Gastrocnemius medialis (tissue), 4 donors: ENCODE measurements around the gene KRTAP20-4. TPM values are rescaled to one million over a fixed set of nuclear protein-coding genes. Genes with fewer than 3 reads are reported as not detected.

Source experiments
- total RNA-seq, 4 donors: library from RNA; depleted of rRNA; stranded (reverse); fragments of >200 nt; gene quantifications; one replicate each; pipeline versions ENCODE4 v1.1.0 to v1.2.3, GENCODE V29; 2016

Gene KRTAP20-4
- total RNA-seq, 4 donors from 2014 or later, result not detected

Other genes with a start within 250 kb of the KRTAP20-4 start
- not detected for gene KRTAP13-2, start 248.4 kb upstream of the KRTAP20-4 start, total RNA-seq
- not detected for gene KRTAP13-1, start 224.6 kb upstream of the KRTAP20-4 start, total RNA-seq
- not detected for gene KRTAP13-3, start 194.7 kb upstream of the KRTAP20-4 start, total RNA-seq
- not detected for gene KRTAP13-4, start 190.4 kb upstream of the KRTAP20-4 start, total RNA-seq
- not detected for gene KRTAP15-1, start 180.4 kb upstream of the KRTAP20-4 start, total RNA-seq
- gene KRTAP19-1, start 140.3 kb upstream of the KRTAP20-4 start, total RNA-seq, result not detected
- gene KRTAP19-2, start 133.2 kb upstream of the KRTAP20-4 start, total RNA-seq, result not detected
- gene KRTAP19-3, start 128.6 kb upstream of the KRTAP20-4 start, total RNA-seq, result 10 to 100 TPM in 1 of 4 donors, 1 to 10 TPM in 2, not detected in 1; 1.0 to 12.9 (median 5.0) TPM
- gene KRTAP19-4, start 123.5 kb upstream of the KRTAP20-4 start, total RNA-seq, result not detected
- not detected for gene KRTAP19-5, start 118.5 kb upstream of the KRTAP20-4 start, total RNA-seq
- gene KRTAP19-6, start 78.8 kb upstream of the KRTAP20-4 start, total RNA-seq, result not detected
- not detected for gene KRTAP19-7, start 59.3 kb upstream of the KRTAP20-4 start, total RNA-seq
- not detected for gene KRTAP22-2, start 30.2 kb upstream of the KRTAP20-4 start, total RNA-seq
- not detected for gene KRTAP6-3, start 28.2 kb upstream of the KRTAP20-4 start, total RNA-seq
- not detected for gene KRTAP6-2, start 21.7 kb upstream of the KRTAP20-4 start, total RNA-seq
- not detected for gene KRTAP22-1, start 19.5 kb upstream of the KRTAP20-4 start, total RNA-seq
- not detected for gene KRTAP6-1, start 6.7 kb upstream of the KRTAP20-4 start, total RNA-seq
- not detected for gene KRTAP20-1, start 4.2 kb upstream of the KRTAP20-4 start, total RNA-seq
- not detected for gene KRTAP20-2, start 14.6 kb downstream of the KRTAP20-4 start, total RNA-seq
- not detected for gene KRTAP20-3, start 22.2 kb downstream of the KRTAP20-4 start, total RNA-seq
- not detected for gene KRTAP21-3, start 98.2 kb downstream of the KRTAP20-4 start, total RNA-seq
- gene KRTAP21-2, start 126.6 kb downstream of the KRTAP20-4 start, total RNA-seq, result not detected
- not detected for gene KRTAP21-1, start 134.8 kb downstream of the KRTAP20-4 start, total RNA-seq
- not detected for gene KRTAP8-1, start 192.6 kb downstream of the KRTAP20-4 start, total RNA-seq
- not detected for gene KRTAP7-1, start 209.1 kb downstream of the KRTAP20-4 start, total RNA-seq